H1 (cell line): ENCODE measurements around the gene CD247.

Source experiments
- BCL11A ChIP-seq, 2 experiments: IDR thresholded peaks; one replicate each; pipeline ENCODE4 v1.6.1; 2011; ENCODE audit warnings: low read depth in 2 of 2, low read length in 2 of 2, mild to moderate bottlenecking in 2 of 2
- CEBPB ChIP-seq: IDR thresholded peaks from 2 replicates; pipeline ENCODE4 v1.6.1; 2012; ENCODE audit warnings: low read depth, low read length
- CREB1 ChIP-seq: IDR thresholded peaks from 2 replicates; pipeline ENCODE4 v1.6.1; 2012; ENCODE audit warnings: inconsistent platforms
- GABPA ChIP-seq: IDR thresholded peaks from 2 replicates; pipeline ENCODE4 v1.6.1; 2011; ENCODE audit warnings: mild to moderate bottlenecking, low read length, moderate library complexity, borderline replicate concordance; ENCODE audit not compliant: insufficient read depth
- HDAC6 ChIP-seq: IDR thresholded peaks from one replicate; pipeline ENCODE4 v1.7.1; 2012; ENCODE audit warnings: low read depth, mild to moderate bottlenecking, inconsistent platforms, low read length, moderate library complexity
- JUND ChIP-seq: IDR thresholded peaks from 2 replicates; pipeline ENCODE4 v1.6.1; 2011; ENCODE audit warnings: mild to moderate bottlenecking, improper control_type of control experiment, low read length
- KDM5A ChIP-seq: fragments of 200-600 bp; IDR thresholded peaks from 2 replicates; pipeline ENCODE4 v1.7.1; 2012; ENCODE audit warnings: mild to moderate bottlenecking, low read length, inconsistent platforms, mixed read lengths
- POLR2A ChIP-seq, 2 experiments: IDR thresholded peaks; 1 replicate in 1 of 2; 2 replicates in 1 of 2; pipeline ENCODE4 v1.6.1; 2011; ENCODE audit warnings: low read depth in 2 of 2, low read length in 2 of 2, mild to moderate bottlenecking in 2 of 2; ENCODE audit errors: control extremely low read depth in 1 of 2
- POLR2AphosphoS5 ChIP-seq: IDR thresholded peaks from 2 replicates; pipeline ENCODE4 v1.6.1; 2011; ENCODE audit warnings: low read depth, low read length
- RFX5 ChIP-seq: IDR thresholded peaks from 2 replicates; pipeline ENCODE4 v1.6.1; 2011; ENCODE audit warnings: low read depth, low read length, improper control_type of control experiment, borderline replicate concordance
- TF ChIP-seq, protein P1 (sequence below), 3 experiments: IDR thresholded peaks; 1 replicate in 2 of 3; 2 replicates in 1 of 3; pipeline versions ENCODE4 v1.5.1 to v1.6.1; 2011; ENCODE audit warnings: low read length in 3 of 3, mild to moderate bottlenecking in 3 of 3, inconsistent platforms in 2 of 3, low read depth in 1 of 3, moderate library complexity in 1 of 3; ENCODE audit not compliant: insufficient read depth in 1 of 3; ENCODE audit errors: control extremely low read depth in 1 of 3
- TF ChIP-seq, protein P2 (sequence below): IDR thresholded peaks from 2 replicates; pipeline ENCODE4 v1.6.1; 2012; ENCODE audit warnings: inconsistent platforms
- TF ChIP-seq, protein P3 (sequence below): IDR thresholded peaks from 2 replicates; pipeline ENCODE4 v1.6.1; 2011; ENCODE audit warnings: low read depth, mild to moderate bottlenecking, low read length; ENCODE audit not compliant: insufficient read depth

DNA sequence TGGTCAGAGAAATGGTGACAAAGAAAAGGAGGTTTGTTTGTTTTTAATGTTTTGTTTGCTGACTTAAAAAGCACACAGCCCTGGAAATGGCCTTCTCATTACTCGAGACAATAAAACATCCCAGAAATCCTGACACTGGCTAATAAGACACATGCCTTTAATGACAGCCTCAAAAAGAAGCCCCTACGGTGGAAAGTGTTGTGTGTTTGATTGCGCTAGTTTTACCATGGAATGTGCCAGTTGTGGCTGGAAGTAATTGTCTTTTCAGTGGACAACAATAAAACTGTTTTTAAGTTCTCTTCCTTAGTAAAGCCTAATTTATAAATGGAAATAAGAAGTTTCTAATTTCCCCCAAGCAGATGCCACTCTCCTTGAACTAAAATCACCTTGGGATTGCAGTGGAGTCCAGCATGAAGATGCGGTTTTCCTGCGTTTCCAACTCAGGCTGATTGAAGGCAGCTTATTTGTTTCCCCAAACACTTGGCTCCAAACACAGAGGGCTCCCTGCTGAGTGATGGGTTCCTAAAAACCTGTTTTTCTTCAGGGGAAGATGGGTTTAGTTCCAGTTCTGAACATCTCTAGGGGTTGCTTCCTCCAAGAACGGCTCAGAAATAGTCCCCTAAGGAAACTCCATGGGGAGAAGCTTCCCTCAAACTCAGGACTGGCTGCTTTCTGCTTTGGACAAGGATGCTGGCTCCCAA lies 54.3 kb downstream of the CD247 start:
- TF ChIP-seq, protein P1, sequence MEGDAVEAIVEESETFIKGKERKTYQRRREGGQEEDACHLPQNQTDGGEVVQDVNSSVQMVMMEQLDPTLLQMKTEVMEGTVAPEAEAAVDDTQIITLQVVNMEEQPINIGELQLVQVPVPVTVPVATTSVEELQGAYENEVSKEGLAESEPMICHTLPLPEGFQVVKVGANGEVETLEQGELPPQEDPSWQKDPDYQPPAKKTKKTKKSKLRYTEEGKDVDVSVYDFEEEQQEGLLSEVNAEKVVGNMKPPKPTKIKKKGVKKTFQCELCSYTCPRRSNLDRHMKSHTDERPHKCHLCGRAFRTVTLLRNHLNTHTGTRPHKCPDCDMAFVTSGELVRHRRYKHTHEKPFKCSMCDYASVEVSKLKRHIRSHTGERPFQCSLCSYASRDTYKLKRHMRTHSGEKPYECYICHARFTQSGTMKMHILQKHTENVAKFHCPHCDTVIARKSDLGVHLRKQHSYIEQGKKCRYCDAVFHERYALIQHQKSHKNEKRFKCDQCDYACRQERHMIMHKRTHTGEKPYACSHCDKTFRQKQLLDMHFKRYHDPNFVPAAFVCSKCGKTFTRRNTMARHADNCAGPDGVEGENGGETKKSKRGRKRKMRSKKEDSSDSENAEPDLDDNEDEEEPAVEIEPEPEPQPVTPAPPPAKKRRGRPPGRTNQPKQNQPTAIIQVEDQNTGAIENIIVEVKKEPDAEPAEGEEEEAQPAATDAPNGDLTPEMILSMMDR (IDR thresholded peaks at IDR 0.05; ENCODE audit: control extremely low read depth in 1 of 3, insufficient read depth in 1 of 3, low read depth in 1 of 3, low read length in 3 of 3), result no peak
- TF ChIP-seq POLR2A (IDR thresholded peaks at IDR 0.05; ENCODE audit: control extremely low read depth in 1 of 2, low read depth in 2 of 2, low read length in 2 of 2), result no peak
- no peak for TF ChIP-seq JUND
- no peak for TF ChIP-seq CREB1
- no peak for TF ChIP-seq BCL11A (IDR thresholded peaks at IDR 0.05; ENCODE audit: low read depth in 2 of 2, low read length in 2 of 2)
- TF ChIP-seq, protein P2, sequence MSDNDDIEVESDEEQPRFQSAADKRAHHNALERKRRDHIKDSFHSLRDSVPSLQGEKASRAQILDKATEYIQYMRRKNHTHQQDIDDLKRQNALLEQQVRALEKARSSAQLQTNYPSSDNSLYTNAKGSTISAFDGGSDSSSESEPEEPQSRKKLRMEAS, result no peak
- TF ChIP-seq CEBPB, result no peak
- TF ChIP-seq KDM5A, result no peak
- TF ChIP-seq POLR2AphosphoS5, result no peak
- no peak for TF ChIP-seq GABPA
- no peak for TF ChIP-seq RFX5
- TF ChIP-seq HDAC6, result no peak
- TF ChIP-seq, protein P3, sequence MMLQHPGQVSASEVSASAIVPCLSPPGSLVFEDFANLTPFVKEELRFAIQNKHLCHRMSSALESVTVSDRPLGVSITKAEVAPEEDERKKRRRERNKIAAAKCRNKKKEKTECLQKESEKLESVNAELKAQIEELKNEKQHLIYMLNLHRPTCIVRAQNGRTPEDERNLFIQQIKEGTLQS, result no peak
